ENCODE measurements around the gene GDPD3.
"Not testable (repeated sequence)": the region's sequence is repeated elsewhere in the genome, so short reads cannot be mapped to it uniquely, and the experiment has no call there.

GDPD3 gene

DNA sequence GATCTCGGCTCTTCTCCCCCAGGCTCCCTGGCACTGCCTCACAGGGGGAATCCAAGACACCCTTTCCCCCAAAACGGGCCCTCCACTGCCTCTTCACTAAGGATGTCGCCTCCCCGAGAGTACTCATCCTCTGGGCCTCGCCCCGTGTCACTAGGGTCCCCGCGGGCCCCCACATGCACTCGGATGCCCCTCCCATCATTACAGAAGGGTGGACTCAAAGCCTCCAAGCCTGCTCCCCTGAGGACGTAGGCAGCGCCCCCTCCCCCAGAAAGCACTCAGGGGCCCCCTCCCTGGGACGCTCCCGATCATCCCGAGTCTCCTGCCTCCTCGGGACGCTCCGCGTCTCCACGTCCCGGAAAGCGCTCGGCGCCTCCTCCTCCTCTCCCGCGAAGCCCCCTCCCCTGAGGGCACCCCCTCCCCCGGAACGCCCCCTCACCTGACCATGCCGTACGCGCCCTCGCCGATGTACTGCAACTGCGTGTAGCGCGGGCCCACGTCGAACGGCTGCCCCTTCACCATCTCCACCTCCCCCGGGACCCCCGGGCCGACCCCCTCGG, 9.3 kb upstream of the GDPD3 start:
- DNase-seq, result peak in 1 of 5 donors; percentile 10

DNA sequence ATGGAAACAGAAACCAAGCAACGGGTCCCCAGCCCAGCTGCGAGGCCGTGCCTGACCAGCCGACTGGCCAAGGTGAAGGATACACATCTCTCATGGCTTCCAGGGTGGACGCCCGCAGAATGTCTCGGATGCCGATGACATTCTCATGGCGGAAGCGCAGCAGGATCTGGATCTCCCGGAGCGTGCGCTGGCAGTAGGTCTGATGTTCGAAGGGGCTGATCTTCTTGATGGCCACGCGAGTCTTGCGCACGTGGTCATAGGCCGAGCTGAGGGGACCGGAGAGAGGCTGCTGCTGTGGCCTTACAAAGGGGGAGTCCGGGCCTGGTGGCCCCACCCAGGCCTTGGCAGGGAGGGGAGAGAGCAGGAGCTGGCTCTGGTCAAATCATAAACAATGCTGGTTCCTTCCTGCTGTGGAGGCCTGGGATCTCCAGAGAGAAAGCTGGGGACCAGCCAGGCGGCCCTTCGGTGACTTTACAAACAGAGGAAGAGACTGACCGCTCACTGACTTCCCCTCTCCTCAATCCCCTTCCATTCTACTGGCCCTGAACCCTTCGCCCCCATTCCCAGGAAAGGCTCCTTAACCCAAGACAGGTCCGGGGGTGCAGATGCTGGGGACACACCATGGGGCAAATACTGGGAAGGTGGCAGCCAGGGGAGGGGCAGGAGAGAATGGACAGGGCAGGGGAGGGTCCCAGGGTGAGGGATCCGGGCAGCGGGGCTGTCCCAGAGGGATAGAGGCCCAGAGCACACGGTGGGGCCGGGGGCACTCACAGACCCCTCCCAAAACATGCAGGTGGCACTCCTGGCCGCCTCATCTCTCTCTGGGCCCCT, 8.6 kb upstream of the GDPD3 start:
- no peak for DNase-seq

- peak in 1 of 5 donors; percentile 15 for DNase-seq
Measured at GRCh38 chr16:30120340-30121105, 7.2 kb upstream of the GDPD3 start.

- no peak for DNase-seq
Measured at GRCh38 chr16:30119428-30119827, 6.1 kb upstream of the GDPD3 start.

- DNase-seq, result no peak
Measured at GRCh38 chr16:30117768-30118167, 4.4 kb upstream of the GDPD3 start.

- DNase-seq, result no peak
Measured at GRCh38 chr16:30116291-30117207, 3.2 kb upstream of the GDPD3 start.

- no peak for DNase-seq
Measured at GRCh38 chr16:30115238-30115637, 1.9 kb upstream of the GDPD3 start.

GRCh38 chr16:30114833-30115232, 1.5 kb upstream of the GDPD3 start:
- not testable (repeated sequence) for DNase-seq

- DNase-seq, result no peak
Measured at GRCh38 chr16:30114411-30114810, 1.1 kb upstream of the GDPD3 start.

DNA sequence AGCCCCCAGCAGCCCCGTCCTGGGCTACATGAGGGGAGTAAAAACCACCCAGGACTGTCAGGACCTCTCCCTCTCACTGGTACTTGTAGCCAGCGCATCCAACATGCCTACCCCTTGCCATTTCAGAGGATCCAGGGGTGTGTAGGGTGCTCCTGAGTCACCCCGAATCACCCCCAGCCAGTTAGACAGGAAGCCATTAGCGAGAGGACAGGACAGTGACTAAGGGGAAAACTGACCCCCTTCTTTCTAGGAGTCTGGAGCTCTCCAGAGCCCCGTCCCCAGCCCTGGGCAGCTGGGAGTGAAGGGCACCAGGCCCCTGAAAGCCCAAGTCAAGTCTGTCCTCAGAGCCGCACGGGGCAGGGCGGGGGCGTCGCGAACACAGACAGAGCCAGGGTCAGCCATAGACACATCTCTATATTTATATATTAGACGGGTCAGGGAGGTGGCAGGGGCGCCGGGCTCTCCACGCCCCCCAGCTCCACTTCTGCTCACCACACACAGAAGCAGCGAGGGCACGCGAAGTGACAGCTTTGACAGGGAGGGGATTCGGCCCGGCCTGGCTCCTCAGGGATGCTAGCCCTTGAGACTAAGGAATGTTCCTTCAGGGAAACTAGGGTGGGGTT, 485 bp upstream of the GDPD3 start:
- DNase-seq, result no peak

DNA sequence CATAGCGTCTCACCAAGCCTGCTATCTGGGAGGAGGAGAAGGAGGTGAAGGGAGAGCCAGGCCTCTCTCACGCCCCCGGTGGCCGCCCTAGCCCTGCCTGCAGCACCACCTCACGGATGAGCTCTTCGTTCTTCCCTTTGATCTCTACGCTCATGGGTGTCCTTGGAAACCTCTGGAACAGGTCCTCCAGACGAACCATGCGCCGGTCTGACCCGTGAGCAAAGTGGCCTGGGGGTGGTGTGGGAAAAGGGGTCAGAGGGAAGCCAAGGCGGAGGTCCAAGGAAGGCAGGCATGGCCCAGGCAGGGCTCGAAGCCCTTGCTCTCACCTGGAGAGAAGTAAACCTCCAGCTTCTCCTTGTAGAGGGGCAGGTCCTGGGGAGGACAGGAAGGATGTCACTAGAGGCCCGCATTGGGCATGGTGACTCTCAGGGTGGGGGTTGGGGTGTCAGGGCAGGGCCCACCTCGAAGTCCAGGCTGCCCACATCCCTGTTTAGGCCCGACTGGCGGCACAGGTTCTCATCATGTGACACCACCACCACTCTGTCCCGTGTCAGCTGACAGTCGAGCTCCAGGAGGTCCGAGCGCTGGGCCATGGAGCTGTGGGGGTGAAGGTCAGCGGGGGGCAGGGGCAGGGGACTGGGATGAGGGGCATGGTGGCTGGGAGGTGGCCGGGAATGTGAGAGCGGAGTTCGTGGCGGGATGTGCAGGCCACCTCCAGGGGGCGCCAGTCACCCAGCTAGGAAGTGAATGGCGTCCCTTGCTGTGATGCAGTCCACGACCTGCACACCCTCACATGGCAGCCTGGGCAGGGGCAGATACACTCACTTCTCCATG, 923 bp downstream of the GDPD3 start:
- DNase-seq, result peak in 3 of 5 donors; percentile 43 to 67 (median 46)

GRCh38 chr16:30110661-30111060, 2.7 kb downstream of the GDPD3 start:
- no peak for DNase-seq

- no peak for DNase-seq
Measured at GRCh38 chr16:30108059-30108850, 5.1 kb downstream of the GDPD3 start.

GRCh38 chr16:30104492-30104891, 8.8 kb downstream of the GDPD3 start:
- DNase-seq, result no peak

DNA sequence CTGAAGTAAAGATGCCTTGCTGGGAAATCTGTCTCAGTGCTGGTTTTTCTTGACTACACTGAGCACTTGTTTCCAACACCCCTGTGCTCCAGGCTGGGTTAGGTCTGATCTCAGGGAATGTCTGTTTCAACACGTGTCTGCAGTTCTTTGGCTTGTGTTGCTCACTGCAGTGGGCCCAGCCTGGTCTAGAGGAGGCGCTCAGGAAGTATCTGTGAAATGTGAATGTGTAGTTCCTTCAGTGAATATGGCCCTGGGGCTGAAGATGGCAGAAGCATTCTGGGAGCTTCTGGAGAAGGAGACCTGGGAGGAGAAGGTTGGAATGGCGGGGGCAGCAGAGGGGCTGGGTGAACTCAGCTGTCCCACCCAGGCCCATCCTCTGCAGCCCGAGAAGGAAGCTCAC, 9.2 kb downstream of the GDPD3 start:
- DNase-seq, result no peak

DNA sequence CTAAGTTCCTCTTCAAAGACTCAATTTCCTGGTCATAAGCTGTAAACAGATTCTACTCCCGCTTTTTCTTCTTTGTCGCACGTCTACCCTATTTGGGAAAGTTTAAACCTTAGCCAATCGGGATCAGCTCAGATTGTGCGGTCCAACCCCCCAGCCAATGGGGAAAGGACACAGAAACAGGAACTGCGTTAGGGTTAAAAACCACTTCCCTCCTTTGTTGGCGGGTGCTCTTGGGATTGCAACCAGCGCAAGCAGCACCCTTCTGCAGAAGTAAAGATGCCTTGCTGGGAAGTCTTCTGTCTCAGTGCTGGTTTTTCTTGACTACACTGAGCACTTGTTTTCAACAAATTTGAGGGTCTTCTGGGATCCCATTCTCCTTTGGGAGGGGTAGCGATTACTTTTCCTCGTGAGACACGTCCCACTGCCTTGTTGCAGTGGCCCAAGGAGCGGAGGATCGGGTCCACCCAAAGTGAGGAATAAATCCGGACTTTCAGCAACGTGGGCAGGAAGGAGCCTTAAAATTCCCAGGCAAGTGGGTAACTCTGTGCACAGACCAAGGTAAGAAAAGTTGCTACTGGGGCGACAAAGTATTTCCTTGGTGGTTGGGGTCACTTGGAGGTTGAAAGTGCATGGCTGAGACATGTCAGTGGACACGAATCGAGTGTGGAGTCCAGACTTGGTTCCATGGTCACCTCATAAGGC, 16.3 kb downstream of the GDPD3 start:
- no peak for DNase-seq

DNA sequence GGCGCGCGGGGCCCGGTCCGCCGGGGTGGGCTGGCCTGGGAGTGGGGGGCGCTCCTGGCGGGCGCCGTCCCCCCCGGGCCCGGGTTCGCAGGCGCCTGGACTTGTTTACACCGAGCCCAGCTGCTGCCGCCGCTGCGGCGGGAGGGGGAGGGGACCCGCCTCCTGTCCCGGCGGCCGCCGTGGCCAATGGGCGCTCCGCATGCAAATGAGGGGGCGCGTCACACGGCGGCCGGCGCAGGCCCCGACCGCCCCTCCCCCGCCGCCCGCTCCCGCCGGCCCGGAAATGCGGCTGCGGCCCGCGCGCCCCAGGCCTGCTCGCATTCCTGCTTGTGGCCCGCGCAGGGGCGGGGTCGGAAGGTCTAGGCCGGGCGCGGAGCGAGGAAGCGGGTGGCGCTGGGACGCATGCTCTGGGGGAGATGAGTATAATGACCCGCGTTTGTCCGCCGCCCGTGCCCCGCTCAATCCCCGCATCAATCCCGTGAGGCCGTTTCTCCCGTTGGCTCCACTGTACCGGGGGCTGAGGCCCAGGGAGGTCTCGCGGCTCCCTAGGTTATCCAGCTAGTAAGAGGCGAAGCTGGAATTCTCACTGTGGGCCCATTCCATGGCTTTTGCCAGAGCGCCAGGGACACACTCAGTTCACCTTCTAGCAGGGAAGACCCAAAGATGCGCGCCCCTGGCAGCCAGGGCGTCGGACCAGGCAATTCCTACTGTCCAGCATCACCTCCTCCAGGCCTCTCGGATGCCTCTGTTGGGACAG, 17.1 kb downstream of the GDPD3 start, which contains the start of gene YPEL3:
Gene YPEL3 (minus strand): TSS at position 109 of the 757 bp plus-strand sequence. CDS start 731 bp downstream, outside the sequence.
- DNase-seq, result peak; percentile 82 to 93 (median 86)
